GM21786 (cell line): ENCODE measurements around the gene FURIN.
A peak's percentile ranks its signal among the peaks of the same experiment; 100 is the strongest.
"Not testable (repeated sequence)": the region's sequence is repeated elsewhere in the genome, so short reads cannot be mapped to it uniquely, and the experiment has no call there.

ENCODE experiments used
- ATAC-seq: cut with Tn5 transposase; IDR thresholded peaks from one replicate; pipeline ENCODE4 v1.9.1; 2021; ENCODE audit not compliant: unreplicated experiment

Gene FURIN

DNA sequence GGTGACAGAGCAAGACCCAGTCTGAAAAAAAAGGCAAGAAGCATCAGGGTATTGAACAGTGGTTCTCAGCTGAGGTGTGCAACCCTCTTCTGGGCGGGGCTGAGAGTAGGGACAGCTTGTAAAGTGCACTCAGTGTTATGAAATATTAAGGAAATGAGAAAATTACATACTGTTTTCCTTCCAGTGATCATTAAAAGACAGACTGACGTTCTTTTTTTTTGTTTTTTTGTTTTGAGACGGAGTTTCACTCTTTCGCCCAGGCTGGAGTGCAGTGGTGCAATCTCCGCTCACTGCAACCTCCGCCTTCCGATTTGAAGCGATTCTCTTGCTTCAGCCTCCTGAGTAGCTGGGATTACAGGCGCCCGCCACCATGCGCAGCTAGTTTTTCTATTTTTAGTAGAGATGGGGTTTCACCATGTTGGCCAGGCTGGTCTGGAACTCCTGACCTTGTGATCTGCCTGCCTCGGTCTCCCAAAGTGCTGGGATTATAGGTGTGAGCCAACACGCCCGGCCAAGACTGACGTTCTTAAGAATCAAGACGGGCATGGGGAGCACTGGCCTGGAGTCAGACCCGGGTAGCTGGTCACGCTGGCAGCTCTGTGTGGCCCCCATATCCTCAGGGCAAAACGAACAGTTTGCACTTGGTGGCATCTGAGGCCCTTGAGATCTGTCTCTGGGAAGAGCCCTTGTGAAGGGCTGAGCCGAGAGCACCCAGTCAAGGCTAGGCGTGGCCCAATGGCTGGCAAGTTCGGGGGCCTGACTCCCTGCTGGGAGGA lies 46.1 kb downstream of the FURIN start:
- ATAC-seq, result no peak

DNA sequence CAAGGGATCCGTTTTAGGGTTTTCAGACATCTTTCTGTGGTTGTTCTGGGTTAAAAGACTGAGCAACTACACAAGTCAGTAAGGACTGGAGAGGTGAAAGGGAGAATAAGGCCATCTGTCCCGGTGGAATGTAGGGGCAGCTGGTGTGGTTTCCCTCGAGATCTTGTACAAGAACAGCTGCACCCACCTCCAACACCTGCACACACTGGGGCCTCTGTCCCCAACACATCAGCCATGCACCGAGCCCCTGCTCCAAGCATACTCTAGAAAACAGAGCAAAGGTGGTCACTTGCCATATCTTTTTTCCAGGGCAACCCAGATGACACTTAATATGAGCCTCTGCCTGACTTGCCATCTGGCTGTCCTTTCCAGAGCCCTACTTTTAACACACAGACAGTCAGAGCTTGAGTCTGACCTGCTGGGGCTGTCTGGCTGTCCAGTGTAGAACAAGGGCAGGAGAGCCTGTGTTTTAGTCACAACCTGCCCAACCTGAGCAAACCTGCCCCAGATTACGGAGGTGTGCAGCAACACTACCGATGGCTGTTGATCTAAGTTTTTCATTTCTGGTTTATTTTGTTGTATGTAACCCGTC lies 46.9 kb downstream of the FURIN start:
- ATAC-seq, result no peak

GRCh38 chr15:90915808-90916440 lies 47.5 kb downstream of the FURIN start:
- no peak for ATAC-seq

DNA sequence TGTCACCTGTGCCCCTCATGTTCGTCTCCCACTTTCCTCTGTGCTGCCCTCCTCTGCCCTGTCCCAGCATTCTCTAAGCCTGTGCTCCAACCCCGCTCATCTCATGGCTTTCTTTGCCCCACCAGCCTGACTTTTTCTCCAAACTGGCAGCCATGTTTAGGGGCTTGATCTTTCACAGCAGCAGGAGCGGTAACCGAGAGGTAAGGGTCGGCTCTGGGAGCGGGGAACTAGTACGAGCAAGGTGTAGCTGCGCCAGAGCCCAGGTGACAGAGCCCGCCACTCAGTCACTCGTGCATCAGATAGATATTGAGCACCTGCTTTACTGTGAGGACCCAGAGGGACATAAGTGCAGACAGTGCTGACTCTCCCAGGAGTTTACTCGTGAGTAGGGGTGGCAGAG lies 48.1 kb downstream of the FURIN start:
- no peak for ATAC-seq

DNA sequence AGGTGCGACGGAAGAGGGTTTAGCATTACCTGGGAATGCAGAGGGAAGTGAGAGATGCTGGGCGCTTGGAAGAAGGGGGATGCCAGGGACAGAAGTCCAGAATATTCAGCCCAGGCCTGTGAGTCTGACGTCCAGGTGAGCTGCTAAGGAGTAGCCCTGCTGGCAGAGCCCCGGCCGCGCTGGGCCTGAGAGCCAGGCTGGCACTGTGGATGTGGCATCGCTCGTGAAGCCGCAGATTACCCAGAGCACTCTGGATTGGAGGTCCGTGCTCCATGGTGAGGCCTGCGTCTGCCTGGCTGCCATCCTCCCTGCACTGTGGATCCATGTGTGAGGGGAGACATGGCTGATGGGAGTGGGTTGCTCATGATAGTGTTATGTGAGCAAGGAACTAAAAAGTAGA lies 49.2 kb downstream of the FURIN start:
- no peak for ATAC-seq

DNA sequence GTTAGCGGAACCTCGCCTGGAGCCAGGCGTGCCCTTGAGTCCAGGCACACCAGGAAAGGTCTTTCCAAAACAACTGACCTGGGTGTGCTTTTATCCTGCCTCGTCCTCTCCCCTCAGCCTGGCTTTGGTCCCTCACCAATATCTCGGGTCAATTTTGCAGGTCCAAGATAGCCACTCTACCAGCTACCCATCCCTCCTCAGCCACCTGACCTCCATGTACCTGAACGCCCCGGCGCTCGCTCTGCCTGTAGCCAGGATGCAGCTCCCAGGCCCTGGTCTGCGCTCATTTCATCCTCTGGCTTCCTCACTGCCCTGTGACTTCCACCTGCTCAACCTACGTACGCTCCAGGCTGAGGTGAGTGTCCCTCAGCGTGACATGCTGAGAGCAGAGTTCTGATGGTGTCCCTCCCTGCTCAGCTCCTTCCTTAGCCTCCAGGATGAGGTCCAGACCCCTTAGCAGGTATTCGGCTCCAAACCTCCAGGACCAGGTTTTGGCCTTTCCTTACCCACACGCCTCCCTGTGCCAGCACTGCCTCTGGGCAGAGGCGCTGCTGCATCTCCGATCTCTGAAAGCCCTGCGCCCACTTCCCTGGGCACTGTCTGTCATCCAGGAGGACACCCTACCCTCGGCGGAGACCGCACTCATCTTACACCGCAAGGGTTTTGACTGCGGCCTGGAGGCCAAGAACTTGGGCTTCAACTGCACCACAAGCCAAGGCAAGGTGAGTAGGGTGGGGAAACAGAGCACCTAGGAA lies 49.8 kb downstream of the FURIN start:
- no peak for ATAC-seq

DNA sequence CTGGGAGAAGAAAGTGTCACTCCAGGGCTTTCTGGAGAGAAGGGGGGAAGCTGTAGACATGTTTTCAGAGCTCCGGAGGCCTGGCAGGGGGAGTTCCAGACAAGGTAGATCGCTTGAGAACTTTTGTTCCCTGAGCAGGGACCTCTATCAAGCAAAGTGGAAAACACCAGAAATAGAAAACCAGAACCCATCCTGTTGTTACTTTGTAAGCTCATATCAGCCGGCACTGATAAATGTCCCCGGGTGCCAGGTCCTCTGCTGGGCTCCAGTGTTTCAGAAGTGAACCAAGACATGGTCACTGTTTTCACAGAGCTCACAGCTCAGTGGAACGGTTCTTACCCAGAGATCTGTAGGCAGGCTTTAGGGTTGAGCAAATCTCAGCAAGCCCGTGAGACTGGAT lies 50.4 kb downstream of the FURIN start:
- ATAC-seq, result no peak

DNA sequence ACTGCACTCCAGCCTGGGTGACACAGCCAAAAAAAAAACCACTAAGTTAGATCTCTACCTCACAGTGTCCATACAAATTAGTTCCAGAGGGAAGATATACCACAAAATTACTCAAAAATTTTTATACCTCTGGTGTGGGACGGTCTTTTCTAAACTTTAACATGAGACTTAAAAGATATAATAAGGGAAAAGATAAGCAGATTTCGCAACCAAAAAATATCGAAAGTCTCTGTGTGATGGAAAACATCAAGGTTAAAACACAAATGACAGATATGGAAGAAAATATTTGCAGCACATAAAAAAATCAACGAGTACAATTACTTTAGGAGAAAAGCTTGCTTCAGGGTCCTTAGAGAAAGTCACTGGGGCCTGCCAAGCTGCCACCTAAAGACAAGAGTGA lies 53.5 kb downstream of the FURIN start:
- no peak for ATAC-seq

- ATAC-seq, result peak; percentile 88
Observed at GRCh38 chr15:90922712-90923322, 54.4 kb downstream of the FURIN start.

GRCh38 chr15:90924375-90924774 lies 56.0 kb downstream of the FURIN start:
- peak; percentile 68 for ATAC-seq

GRCh38 chr15:90926766-90927165 lies 58.4 kb downstream of the FURIN start:
- ATAC-seq, result not testable (repeated sequence)

GRCh38 chr15:90928106-90928505 lies 59.7 kb downstream of the FURIN start:
- not testable (repeated sequence) for ATAC-seq

DNA sequence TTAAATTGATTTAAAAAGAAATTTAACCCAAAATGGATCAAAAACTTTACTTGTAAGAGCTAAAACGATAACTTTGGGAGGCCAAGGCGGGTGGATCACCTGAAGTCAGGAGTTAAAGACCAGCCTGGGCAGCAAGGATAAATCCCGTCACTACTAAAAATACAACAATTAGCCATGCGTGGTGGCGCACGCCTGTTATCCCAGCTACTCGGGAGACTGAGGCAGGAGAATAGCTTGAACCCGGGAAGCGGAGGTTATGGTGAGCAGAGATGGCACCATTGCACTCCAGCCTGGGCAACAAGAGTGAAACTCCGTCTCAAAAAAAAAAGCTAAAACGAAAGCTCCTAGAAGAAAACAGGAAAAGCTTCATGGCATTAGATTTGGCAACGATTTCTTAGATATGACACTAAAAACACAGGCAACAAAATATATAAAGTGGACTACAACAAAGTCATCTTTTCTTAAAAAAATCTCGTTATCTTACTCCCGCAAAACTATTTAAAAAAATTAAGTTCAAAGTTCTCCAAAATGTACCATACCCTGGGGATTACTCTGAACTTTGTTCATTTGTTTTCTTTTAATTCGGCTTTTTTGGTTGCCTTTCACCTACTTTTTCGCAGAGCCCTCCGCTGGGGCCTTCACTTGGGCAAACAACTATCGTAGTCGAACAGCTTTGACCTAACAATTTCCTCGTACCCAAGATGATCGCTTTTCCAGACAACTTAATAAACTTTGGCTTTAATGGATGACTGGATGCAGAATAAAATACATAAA lies 61.0 kb downstream of the FURIN start:
- ATAC-seq, result no peak

DNA sequence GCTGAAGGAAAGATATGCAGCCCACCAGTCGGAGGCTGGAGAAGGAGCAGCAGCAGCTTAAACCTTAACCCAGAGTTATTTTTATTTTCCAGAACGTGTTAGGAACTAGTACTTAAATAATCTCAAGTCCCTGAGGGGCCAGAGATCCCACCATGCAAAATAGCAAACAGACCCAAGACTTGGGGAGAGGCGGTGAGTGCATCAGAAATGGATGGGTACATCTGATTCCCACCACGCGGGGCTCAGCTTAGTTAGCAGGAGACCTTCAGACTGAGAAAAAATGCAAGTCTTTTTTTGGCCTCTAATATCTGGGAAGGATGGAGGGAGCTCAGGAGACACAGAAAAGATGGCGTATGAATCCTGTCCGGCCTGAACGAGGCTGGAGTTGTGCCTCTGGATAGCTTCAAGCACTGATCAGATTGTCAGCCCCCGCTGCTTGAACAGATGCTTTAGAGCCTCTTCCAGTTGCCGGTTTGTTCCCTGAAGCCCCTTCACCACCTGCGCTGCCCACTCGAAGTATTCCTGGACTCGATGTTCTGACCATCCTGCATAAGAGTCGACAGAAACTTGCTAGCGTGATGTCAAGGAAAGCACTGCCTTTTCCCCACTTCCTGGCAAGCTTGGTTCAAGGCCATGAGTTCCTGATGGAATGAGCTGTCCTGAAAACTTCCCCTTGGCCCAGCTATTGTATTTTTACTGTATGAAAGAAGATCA lies 62.6 kb downstream of the FURIN start:
- no peak for ATAC-seq

GRCh38 chr15:90931575-90931827 lies 63.1 kb downstream of the FURIN start:
- no peak for ATAC-seq

DNA sequence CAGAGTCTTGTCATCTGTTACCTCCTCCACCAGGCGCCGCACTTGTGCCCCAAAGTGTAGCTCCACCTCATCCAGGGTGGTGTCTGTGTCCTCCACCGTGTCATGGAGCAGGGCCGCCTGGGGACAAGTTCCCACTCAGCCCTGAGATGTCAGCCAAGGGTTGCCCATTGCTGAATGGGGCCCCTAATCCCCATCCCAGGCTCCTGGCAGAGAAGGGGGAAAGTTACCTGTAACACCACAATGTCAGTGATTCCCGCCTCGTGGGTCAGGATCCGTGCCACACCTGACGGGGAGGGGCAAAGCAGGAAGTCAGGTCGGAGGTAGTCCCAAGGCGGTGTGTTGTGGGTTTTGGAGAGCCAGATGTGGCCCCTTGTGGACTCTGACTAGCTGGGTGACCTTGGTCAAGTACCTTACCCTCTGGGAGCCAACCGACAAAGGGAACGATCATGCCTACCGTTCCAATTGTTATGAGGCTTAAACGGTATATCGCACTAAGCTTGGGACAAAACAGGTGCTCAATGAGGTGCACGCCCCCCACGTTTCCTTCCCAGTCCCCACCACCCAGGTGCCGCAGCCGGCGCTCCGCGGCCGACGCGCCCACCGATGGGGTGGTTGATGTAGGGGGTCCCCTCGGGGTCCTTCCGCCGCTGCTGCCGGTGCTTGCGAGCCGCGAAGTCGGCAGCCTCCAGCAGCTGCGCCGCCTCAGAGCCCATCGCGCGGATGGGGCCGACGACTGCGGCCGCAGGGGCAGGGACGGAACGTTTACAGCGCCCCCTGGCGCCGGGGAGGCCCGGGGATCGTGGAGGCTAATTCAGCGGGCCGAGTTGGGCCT lies 63.7 kb downstream of the FURIN start, which contains the start of gene HDDC3:
Gene HDDC3, minus strand, starts transcription at position 722 of the 832 bp plus-strand sequence. Its CDS starts 9 bp downstream, at position 713.
- ATAC-seq, result peak; percentile 58

GRCh38 chr15:90932660-90932991 lies 64.2 kb downstream of the FURIN start:
- no peak for ATAC-seq
